Subcutaneous preadipocyte (primary cell): ENCODE data around the gene ZNF200. TPM values are rescaled to one million over a fixed set of nuclear protein-coding genes. Genes with fewer than 3 reads are reported as not detected.

Experiments
- total RNA-seq: library from RNA; depleted of rRNA; stranded (reverse); fragments of >200 nt; gene quantifications from 2 replicates; pipeline ENCODE4 v1.2.3, GENCODE V29; 2012

ZNF200 gene
- 5.9 and 10.4 TPM in 2 replicates for total RNA-seq

DNA sequence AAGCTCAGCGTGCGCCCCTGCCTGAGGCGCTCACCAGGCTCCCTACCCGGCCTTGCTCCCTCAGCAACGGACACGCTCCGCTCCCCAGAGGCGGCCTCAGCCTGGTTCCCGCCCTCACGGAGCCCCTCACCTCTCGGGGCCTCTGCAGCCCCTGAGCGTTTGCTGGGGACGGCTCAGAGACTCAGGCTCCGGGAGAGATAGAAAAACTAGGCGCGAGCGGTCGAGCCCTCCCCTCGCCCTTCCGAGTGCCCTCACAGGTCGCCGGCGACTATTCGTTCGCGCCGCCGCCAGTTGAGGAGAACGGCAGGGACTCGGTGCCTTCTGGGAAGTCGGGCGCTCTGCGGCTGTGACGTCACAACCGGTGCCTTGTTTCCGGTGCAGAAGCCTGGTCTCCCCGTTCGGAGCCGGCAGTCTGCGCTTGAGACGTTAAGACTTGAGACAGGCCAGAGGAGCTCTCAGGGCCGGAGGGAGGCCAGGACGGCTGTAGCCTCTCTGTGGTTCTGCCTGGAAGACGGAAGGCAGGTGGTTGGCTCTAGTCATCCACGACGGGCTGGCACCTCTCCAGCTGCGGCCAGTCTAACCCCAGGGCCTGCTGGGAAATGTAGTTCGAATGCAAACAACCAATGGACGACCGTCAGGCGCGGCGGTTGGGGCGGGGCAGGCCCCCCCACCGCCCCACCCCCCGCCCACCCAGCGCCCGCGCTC, at the start of gene ZNF200:
TSS of gene ZNF200 (minus strand) at position 302 of the 705 bp plus-strand sequence. CDS start 1,403 bp downstream, outside the sequence.

DNA sequence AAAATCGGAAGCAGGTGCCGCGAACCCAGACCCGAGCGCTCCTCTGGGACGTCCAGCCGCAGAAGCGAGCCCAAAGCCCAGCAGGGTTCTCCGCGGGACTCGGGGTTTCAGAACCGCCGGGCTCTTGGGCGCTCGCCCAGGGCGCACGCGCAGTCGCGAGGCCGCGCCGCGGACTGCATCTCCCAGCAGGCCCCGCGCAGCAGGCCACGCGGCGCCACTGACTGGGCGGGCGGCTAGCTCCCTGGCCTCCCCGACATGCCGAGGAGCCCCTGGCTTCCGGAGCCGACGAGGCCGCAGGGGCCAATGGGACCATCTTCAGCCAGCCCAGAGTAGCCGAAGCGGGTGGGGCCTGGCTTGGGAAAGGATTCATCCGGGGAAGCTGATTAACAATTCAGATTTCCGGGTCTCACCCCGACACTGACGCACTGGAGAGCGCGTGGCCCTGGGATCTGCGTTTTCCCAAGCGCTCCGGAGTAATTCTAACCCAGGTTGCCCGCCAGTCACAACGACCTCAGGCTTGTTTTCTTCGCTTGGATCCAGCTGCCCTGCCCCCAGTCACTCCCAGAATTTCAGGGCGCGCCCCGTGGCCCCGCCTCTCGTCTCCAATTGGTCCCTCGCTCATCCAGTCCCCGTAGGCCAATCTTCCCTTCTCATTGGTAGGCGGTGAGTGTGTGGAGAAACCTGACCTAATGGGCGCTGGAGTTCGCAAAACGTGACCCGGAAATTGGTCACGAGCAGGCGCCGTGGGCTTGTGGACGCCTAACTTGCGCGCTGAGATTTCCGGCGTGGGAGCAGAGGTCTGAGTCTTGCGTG, 48.0 kb upstream of the ZNF200 start, which contains the start of gene ZNF263:
TSS of gene ZNF263 (plus strand) at position 762 of the 813 bp plus-strand sequence. CDS start 328 bp downstream, outside the sequence.

DNA sequence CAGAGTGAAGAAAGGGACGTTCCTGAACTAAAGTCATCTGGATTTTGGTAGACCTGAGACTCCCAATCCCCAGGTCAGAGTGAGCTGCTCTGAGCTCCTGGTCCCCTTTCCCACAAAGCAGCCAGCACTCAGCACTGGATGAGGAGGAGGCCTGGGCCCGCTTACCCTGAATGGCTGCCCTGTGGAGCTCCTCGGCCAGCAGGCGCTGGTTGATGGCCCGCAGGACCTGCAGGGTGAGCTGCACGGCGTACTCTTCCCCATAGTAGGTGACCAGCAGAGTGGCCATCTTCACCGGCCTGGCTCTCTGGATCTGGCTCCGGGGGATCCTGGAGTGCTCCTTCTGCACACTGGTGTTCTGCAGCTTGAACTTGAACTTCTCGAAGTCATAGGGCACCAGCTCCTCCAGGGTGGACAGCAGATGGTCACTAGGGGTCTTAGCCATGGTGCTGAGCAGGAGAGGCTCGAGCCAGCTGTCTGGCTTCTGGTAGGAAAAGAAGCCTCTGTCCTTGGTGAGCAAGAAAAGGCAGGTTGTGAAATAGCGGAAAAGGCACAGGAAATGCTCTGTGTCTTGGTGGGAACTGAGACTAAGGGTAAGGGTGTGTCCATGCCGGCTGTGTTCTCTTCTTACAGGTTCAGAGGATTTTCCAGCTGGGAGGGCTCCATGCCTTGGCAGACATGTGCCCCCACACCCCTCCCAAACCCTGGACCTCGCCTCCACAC, 21.3 kb upstream of the ZNF200 start, which contains the start of gene MEFV:
TSS of gene MEFV (minus strand) at position 488 of the 720 bp plus-strand sequence. CDS start at position 442, 46 bp downstream.

DNA sequence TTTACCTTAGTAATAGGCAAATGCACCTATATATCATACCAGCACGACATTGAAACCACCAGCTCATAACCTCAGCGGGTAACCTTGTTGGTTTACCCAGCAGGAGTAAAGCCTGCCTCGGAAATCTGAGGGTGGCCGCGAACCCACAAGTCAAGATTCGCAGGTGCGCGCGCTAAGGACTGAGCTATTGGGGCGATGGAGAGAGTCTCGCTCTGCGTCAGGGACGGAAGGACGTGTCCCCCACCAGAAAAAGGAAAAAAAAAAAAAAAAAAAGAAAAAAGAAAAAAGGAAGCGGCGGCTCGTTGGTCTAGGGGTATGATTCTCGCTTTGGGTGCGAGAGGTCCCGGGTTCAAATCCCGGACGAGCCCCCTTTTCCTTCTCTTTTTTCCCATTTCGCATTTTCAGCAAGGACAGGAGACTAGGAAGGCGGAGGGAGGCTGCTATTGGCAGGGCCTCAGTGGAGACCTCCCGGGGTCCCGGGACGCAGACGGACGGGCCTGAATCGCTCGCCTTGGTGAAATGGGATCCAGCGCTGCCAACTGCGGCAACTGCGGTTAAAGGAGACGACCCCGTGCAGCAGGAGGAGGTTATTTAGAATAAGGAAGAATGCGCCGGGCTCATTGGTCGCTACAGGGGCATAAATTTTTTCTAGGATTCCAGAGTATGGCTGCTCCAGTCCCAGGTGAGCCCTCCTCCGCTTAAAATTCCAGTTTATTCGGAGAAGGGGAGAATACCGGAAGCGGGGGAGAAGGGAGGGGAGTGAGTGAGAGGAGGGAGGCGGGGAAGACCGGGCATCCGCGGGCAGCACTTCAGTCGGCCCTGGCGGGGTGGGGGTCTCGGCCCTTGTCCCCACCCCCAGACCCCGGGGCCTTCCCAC, 46.9 kb downstream of the ZNF200 start, which contains the start of gene OR1F1:
TSS of gene OR1F1 (plus strand) at position 407 of the 877 bp plus-strand sequence.

Other genes starting within 250 kb of the ZNF200 start
- not detected in 2 replicates for gene CLDN9, start 222.2 kb downstream of the ZNF200 start, total RNA-seq
- not detected in 2 replicates for gene CLDN6, start 217.0 kb downstream of the ZNF200 start, total RNA-seq
- 85.6 and 172 TPM in 2 replicates for gene TNFRSF12A, start 214.8 kb downstream of the ZNF200 start, total RNA-seq
- gene HCFC1R1, start 211.2 kb downstream of the ZNF200 start, total RNA-seq: 12.5 and 16.2 TPM in 2 replicates
- 25.0 and 34.0 TPM in 2 replicates for gene THOC6, start 211.1 kb downstream of the ZNF200 start, total RNA-seq
- not detected in 2 replicates for gene BICDL2, start 198.2 kb downstream of the ZNF200 start, total RNA-seq
- under 0.01 and 0.20 TPM in 2 replicates for gene MMP25, start 188.6 kb downstream of the ZNF200 start, total RNA-seq
- gene IL32, start 169.5 kb downstream of the ZNF200 start, total RNA-seq: 0.59 and 4.4 TPM in 2 replicates
- gene ZSCAN10, start 135.9 kb downstream of the ZNF200 start, total RNA-seq: not detected in 2 replicates
- 15.1 and 17.0 TPM in 2 replicates for gene ZNF205, start 122.6 kb downstream of the ZNF200 start, total RNA-seq
- gene ZNF213, start 100.1 kb downstream of the ZNF200 start, total RNA-seq: 4.4 and 7.4 TPM in 2 replicates
- gene OR1F1, start 47.0 kb downstream of the ZNF200 start, total RNA-seq: not detected in 2 replicates
- under 0.01 and 0.20 TPM in 2 replicates for gene MEFV, start 21.5 kb upstream of the ZNF200 start, total RNA-seq
- 28.7 and 41.1 TPM in 2 replicates for gene ZNF263, start 48.3 kb upstream of the ZNF200 start, total RNA-seq
- gene TIGD7, start 70.3 kb upstream of the ZNF200 start, total RNA-seq: 4.0 and 4.3 TPM in 2 replicates
- 14.0 and 26.2 TPM in 2 replicates for gene ZNF75A, start 70.3 kb upstream of the ZNF200 start, total RNA-seq
- 0.20 TPM in 1 of 2 replicates, not detected in the other for gene OR2C1, start 120.7 kb upstream of the ZNF200 start, total RNA-seq
- 10.3 and 10.4 TPM in 2 replicates for gene ZSCAN32, start 165.8 kb upstream of the ZNF200 start, total RNA-seq
- 9.6 and 10.7 TPM in 2 replicates for gene ZNF174, start 166.1 kb upstream of the ZNF200 start, total RNA-seq
- 1.4 and 1.5 TPM in 2 replicates for gene ZNF597, start 208.3 kb upstream of the ZNF200 start, total RNA-seq
- gene NAA60, start 208.5 kb upstream of the ZNF200 start, total RNA-seq: 10.3 and 10.4 TPM in 2 replicates